ENCODE data around the gene ADAM22. TPM values are rescaled to one million over a fixed set of nuclear protein-coding genes. Genes with fewer than 3 reads are reported as not detected.

The ADAM22 gene
- total RNA-seq, 1 experiment from 2014 or later, result 14.0 TPM

- Histone ChIP-seq H3K4me3 (no peak overlapping the region), H3K4me1 (replicated peaks; ENCODE audit: insufficient read depth) (peaks cover 23% of the 10 kb centered on the region), H3F3A (ENCODE audit: insufficient read depth, low read depth) (peaks cover 4% of the 10 kb centered on the region), H4K20me1 (ENCODE audit: insufficient read depth) (no peaks in the 10 kb centered on the region), H3K27ac (0 out of 2 replicates have a peak overlapping the region, but pooled peaks have one; percentile 40), H3K79me2 (ENCODE audit: low read depth) (no peaks in the 10 kb centered on the region), H2AFZ (no peak overlapping the region), H3K36me3 (ENCODE audit: low read depth) (no peaks in the 10 kb centered on the region), H3K27me3 (ENCODE audit: insufficient read depth, low read depth) (no peaks in the 10 kb centered on the region), H3K4me2 (no peak overlapping the region), H3K9me3 (ENCODE audit: insufficient read depth, low read depth) (no peaks in the 10 kb centered on the region), H3K9me2 (ENCODE audit: insufficient read depth) (no peaks in the 10 kb centered on the region)
- BruUV-seq (replicated peaks), result no TSS peak
- POLR2A ChIA-PET (ENCODE audit: unreplicated experiment), result interaction anchor here (0.7 kb wide), 1 partner anchor 58 kb away, joined by 7 read pairs; no protein-coding TSS in a partner anchor
- TF ChIP-seq EZH2 (IDR thresholded peaks at IDR 0.05; ENCODE audit: low read depth) (no peak), CTCF (conservative IDR thresholded peaks at IDR 0.05) (no peak)
- CTCF ChIA-PET, result interaction anchor here (1.0 kb wide), 1 partner anchor 16 kb away, joined by 9 read pairs; no protein-coding TSS in a partner anchor
- intact Hi-C loops (cut with micrococcal nuclease; ENCODE audit: unreplicated experiment), result no loop called here
- no peak for DNase-seq
Observed at GRCh38 chr7:88185650-88186049, 251.6 kb downstream of the ADAM22 start.

- H3K9me2 ChIP-seq (ENCODE audit: insufficient read depth), result no peaks in the 10 kb centered on the region
- DNase-seq, result no peak
- no peaks in the 10 kb centered on the region for H3K79me2 ChIP-seq (ENCODE audit: low read depth)
- H4K20me1 ChIP-seq (ENCODE audit: insufficient read depth), result no peaks in the 10 kb centered on the region
- intact Hi-C loops (cut with micrococcal nuclease; ENCODE audit: unreplicated experiment), result no loop called here
- no peak overlapping the region for H3K4me2 ChIP-seq
- no peak for TF ChIP-seq EZH2 (IDR thresholded peaks at IDR 0.05; ENCODE audit: low read depth)
- no peak for TF ChIP-seq CTCF (conservative IDR thresholded peaks at IDR 0.05)
- H3K9me3 ChIP-seq (ENCODE audit: insufficient read depth, low read depth), result no peaks in the 10 kb centered on the region
- no peaks in the 10 kb centered on the region for H3K4me1 ChIP-seq (replicated peaks; ENCODE audit: insufficient read depth)
- no peaks in the 10 kb centered on the region for H3K27me3 ChIP-seq (ENCODE audit: insufficient read depth, low read depth)
- H3K4me3 ChIP-seq, result no peak overlapping the region
- ChIA-PET CTCF (no interaction called here), POLR2A (ENCODE audit: unreplicated experiment) (interaction anchor here (0.5 kb wide), 1 partner anchor 267 kb away, joined by 3 read pairs; no protein-coding TSS in a partner anchor)
- no peaks in the 10 kb centered on the region for H3F3A ChIP-seq (ENCODE audit: insufficient read depth, low read depth)
- H2AFZ ChIP-seq, result no peak overlapping the region
- no TSS peak for BruUV-seq (replicated peaks)
- H3K36me3 ChIP-seq (ENCODE audit: low read depth), result no peaks in the 10 kb centered on the region
- no peak overlapping the region for H3K27ac ChIP-seq
Observed at GRCh38 chr7:88191911-88192310, 257.9 kb downstream of the ADAM22 start.

GRCh38 chr7:88200261-88200660, 266.2 kb downstream of the ADAM22 start:
- Histone ChIP-seq H3F3A (ENCODE audit: insufficient read depth, low read depth) (peaks cover 17% of the 10 kb centered on the region), H3K27ac (no peak overlapping the region), H3K79me2 (ENCODE audit: low read depth) (no peaks in the 10 kb centered on the region), H3K36me3 (ENCODE audit: low read depth) (peaks cover 3% of the 10 kb centered on the region; the same call in 1 of the 2 replicates), H4K20me1 (ENCODE audit: insufficient read depth) (no peaks in the 10 kb centered on the region; the same call in 1 of the 2 replicates), H2AFZ (no peak overlapping the region), H3K9me3 (ENCODE audit: insufficient read depth, low read depth) (no peaks in the 10 kb centered on the region), H3K4me2 (no peak overlapping the region), H3K9me2 (ENCODE audit: insufficient read depth) (no peaks in the 10 kb centered on the region), H3K4me3 (no peak overlapping the region), H3K27me3 (ENCODE audit: insufficient read depth, low read depth) (no peaks in the 10 kb centered on the region), H3K4me1 (replicated peaks; ENCODE audit: insufficient read depth) (no peaks in the 10 kb centered on the region)
- ChIA-PET POLR2A (ENCODE audit: unreplicated experiment) (no interaction called here), CTCF (interaction anchor here (0.7 kb wide), 1 partner anchor 116 kb away, joined by 3 read pairs; no protein-coding TSS in a partner anchor)
- intact Hi-C loops (cut with micrococcal nuclease; ENCODE audit: unreplicated experiment), result no loop called here
- no peak for DNase-seq
- no TSS peak for BruUV-seq (replicated peaks)
- TF ChIP-seq EZH2 (IDR thresholded peaks at IDR 0.05; ENCODE audit: low read depth), result no peak
- TF ChIP-seq CTCF (conservative IDR thresholded peaks at IDR 0.05), result no peak
